Heart right ventricle (tissue), 16 donors: ENCODE data around the gene CWC27. TPM values are rescaled to one million over a fixed set of nuclear protein-coding genes. Genes with fewer than 3 reads are reported as not detected.

Experiments used
- ATAC-seq, 8 donors: fragments of 200-7000 bp; cut with Tn5 transposase; one replicate each; pipeline ENCODE4 v1.9.1; 2020; ENCODE audit warnings: mild to moderate bottlenecking in 8 of 8, moderate library complexity in 8 of 8, moderate number of reproducible peaks in 1 of 8
- DNase-seq, 2 donors: peaks; one replicate each; pipeline ENCODE4 v3.0.0-alpha.2; 2020
- H3K27ac ChIP-seq, 10 donors: fragments of 200-600 bp; sonication (generic) in 2 of 10; one replicate each; pipeline versions ENCODE4 v1.5.0 to v1.8.0; 2020 to 2022; ENCODE audit warnings: mild to moderate bottlenecking in 3 of 10
- H3K27me3 ChIP-seq, 7 donors: fragments of 200-600 bp; one replicate each; pipeline ENCODE4 v1.8.0; 2021 to 2022; ENCODE audit warnings: mild to moderate bottlenecking in 2 of 7
- H3K36me3 ChIP-seq, 9 donors: fragments of 200-600 bp; sonication (generic) in 1 of 9; one replicate each; pipeline versions ENCODE4 v1.5.0 to v1.8.0; 2020 to 2022; ENCODE audit warnings: mild to moderate bottlenecking in 2 of 9
- H3K4me1 ChIP-seq, 9 donors: fragments of 200-600 bp; sonication (generic) in 1 of 9; one replicate each; pipeline versions ENCODE4 v1.5.0 to v1.8.0; 2020 to 2022; ENCODE audit warnings: mild to moderate bottlenecking in 4 of 9
- H3K4me3 ChIP-seq, 10 donors: fragments of 200-600 bp; sonication (generic) in 2 of 10; one replicate each; pipeline versions ENCODE4 v1.5.0 to v1.8.0; 2020 to 2022; ENCODE audit warnings: mild to moderate bottlenecking in 7 of 10, moderate library complexity in 2 of 10
- H3K9me3 ChIP-seq, 11 donors: fragments of 200-600 bp in 10 of 11; sonication (generic) in 2 of 11; one replicate each; pipeline versions ENCODE4 v1.5.0 to v1.8.0; 2013 to 2022; ENCODE audit warnings: mild to moderate bottlenecking in 2 of 11, control low read depth in 1 of 11, moderate library complexity in 1 of 11
- WGBS, 2 donors: extraction: QIAGEN DNeasy Blood & Tissue Kit; methylation state at CpG; one replicate each; pipeline ENCODE4 v1.1.7; 2013; ENCODE audit warnings: inconsistent platforms in 1 of 2; 5-methylcytosine and 5-hydroxymethylcytosine counted together
- intact Hi-C, 10 donors: fragments of 100-400 bp; cut with DNase I; formaldehyde crosslinking; loops; one replicate each; pipeline versions ENCODE4 v1.11.1 to v1.14.2; 2022
- polyA plus RNA-seq, 2 donors: library from polyadenylated mRNA; stranded (reverse); fragments of 200-250 nt; gene quantifications; one replicate each; pipeline ENCODE4 v1.2.3, GENCODE V29; 2013
- total RNA-seq, 10 donors: library from RNA; stranded (reverse); fragmentation: NEBNext Ultra II Directional in 3 of 10; extraction: Animal tissue kit (Norgen Biotek cat#: 25700) in 3 of 10; gene quantifications; one replicate each; pipeline versions ENCODE4 v1.2.1 to v1.2.4, GENCODE V29; 2021 to 2023
- TF ChIP-seq, protein P1 (sequence below), 9 donors: fragments of 200-600 bp; sonication (generic) in 2 of 9; IDR thresholded peaks; one replicate each; pipeline versions ENCODE4 v1.5.0 to v1.8.0; 2021 to 2022; ENCODE audit warnings: antibody characterized with exemption in 9 of 9, mild to moderate bottlenecking in 5 of 9, moderate library complexity in 1 of 9
- donor health status: Arrhythmogenic right ventricular cardiomyopathy.
- donor health status: ischemic (EF 13 %, LVEDD 7.1; RV severe dilation, severe dysfunction).
- donor health status: healthy with polysubstance abuse.
- donor health status: DM: no; HTN: yes; CAD: no.
- donor health status: DM: no; HTN: no; CAD: no.
- donor health status: ischemic (EF 25% LVEDD 6.9; RV normal size, moderate dysfunction).
- donor health status: ischemic (EF 25% LVEDD 5.7; RV mildly dilated, moderate dysfunction).
- donor health status: healthy.
- donor health status: DM: yes; HTN: yes; CAD: no.
- donor health status: Ischemic cardiomyopathy.
- donor health status: ischemic (EF 35%, LVEDD 5.7; RV mildly dilated, moderate dysfunction).
- donor health status: nonischemic (EF 11% LVEDD 7.7; RV severe dilation, severe dysfunction).
- donor health status: DM: yes; HTN: yes; CAD: no.
- donor health status: PGD.
- donor health status: ischemic (EF 29% LVEDD 5.4; RV normal size, mild dysfunction).
- donor health status: nonischemic (EF 23%, LVEDD 6.1; RV moderate dilation, normal function).

The CWC27 gene
- total and polyA plus RNA-seq, 12 donors = 18.7 to 32.1 (median 23.5) TPM

DNA sequence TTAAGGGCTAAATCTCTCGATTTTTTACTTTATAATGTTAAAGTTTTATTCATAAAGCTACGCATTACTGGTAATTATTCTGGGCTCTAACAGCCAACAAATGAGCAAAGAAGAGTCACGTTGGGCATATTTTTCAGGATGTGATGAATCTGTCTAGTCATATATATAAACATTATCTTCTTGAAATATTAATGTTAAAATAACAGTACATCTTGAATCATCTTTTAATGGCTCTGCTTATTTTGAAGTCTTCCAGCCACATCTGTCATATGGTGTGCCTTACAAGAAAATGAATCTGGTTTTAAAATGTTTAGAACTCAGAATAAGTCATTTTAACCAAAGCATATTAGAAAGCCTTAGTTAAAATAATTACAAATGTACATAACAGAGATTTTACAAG lies 96.9 kb downstream of the CWC27 start:
- H3K4me1 ChIP-seq = no peaks in the 10 kb centered on the region

DNA sequence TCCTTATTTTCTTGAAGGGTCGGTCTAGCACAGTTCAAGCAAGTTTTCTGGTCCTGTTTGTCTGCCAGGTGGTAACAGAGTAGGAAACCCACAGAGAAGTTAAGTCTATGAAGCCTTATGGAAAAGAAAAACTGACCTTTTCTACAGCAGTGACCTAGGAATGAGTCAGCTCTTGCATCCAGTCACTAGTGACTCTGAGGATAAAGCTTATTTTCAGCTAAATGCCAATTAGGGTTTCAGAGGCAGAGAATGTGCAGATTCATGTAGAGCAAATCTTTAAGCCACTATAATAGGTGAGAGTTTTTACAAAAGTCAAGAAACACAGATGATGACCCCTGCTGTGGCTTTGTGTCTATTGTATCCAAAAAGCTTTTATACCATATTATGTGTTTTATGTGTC lies 100.7 kb downstream of the CWC27 start:
- TF ChIP-seq, protein P1, sequence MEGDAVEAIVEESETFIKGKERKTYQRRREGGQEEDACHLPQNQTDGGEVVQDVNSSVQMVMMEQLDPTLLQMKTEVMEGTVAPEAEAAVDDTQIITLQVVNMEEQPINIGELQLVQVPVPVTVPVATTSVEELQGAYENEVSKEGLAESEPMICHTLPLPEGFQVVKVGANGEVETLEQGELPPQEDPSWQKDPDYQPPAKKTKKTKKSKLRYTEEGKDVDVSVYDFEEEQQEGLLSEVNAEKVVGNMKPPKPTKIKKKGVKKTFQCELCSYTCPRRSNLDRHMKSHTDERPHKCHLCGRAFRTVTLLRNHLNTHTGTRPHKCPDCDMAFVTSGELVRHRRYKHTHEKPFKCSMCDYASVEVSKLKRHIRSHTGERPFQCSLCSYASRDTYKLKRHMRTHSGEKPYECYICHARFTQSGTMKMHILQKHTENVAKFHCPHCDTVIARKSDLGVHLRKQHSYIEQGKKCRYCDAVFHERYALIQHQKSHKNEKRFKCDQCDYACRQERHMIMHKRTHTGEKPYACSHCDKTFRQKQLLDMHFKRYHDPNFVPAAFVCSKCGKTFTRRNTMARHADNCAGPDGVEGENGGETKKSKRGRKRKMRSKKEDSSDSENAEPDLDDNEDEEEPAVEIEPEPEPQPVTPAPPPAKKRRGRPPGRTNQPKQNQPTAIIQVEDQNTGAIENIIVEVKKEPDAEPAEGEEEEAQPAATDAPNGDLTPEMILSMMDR (IDR thresholded peaks at IDR 0.05) = no peak
- Histone ChIP-seq H3K4me3 (no peak overlapping the region), H3K27me3 (no peaks in the 10 kb centered on the region), H3K4me1 (peaks cover 0 to 5% (median 0%) of the 10 kb centered on the region in 9 donors), H3K36me3 (no peaks in the 10 kb centered on the region), H3K27ac (no peak overlapping the region), H3K9me3 (no peaks in the 10 kb centered on the region)
- intact Hi-C loops = no loop called here
- DNase-seq (no peak), ATAC-seq (peak in 1 of 8 donors; percentile 71)
- 91 to 94% methylated on average over 1 of the region's 1 CpG for WGBS, 2 donors

More for the DNA sequence above, 96.9 kb downstream of the CWC27 start:
- TF ChIP-seq, protein P1 (IDR thresholded peaks at IDR 0.05) = no peak
- Histone ChIP-seq H3K36me3 (no peaks in the 10 kb centered on the region), H3K4me3 (no peak overlapping the region), H3K27ac (no peak overlapping the region), H3K27me3 (no peaks in the 10 kb centered on the region), H3K9me3 (no peaks in the 10 kb centered on the region)
- WGBS, 2 donors = 93 to 95% methylated on average over 3 of the region's 3 CpGs
- intact Hi-C loops = no loop called here
- DNase-seq (no peak), ATAC-seq (no peak)

DNA sequence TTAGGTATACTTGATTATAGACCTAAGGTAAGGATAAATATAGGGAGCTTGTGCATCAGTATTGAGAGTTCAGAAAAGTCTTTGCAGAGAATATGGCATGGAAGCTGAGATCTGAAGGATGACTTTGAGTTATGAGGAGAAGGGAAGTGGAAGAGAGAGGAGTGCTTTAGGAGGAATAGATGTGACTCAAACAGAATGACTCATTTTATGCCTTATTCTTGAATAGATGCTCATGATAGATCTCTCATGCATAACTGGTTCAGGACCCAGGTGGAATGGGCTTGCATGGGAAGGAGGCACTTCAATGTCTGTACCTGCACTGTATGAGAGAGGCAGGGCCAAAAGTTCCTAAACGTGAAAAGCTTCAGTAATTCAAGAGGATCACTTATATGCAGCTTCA lies 103.3 kb downstream of the CWC27 start:
- ATAC-seq = no peak
- TF ChIP-seq, protein P1 (IDR thresholded peaks at IDR 0.05) = no peak
- intact Hi-C loops = no loop called here
- Histone ChIP-seq H3K36me3 (no peaks in the 10 kb centered on the region), H3K4me1 (peaks cover 0 to 5% (median 0%) of the 10 kb centered on the region in 9 donors), H3K9me3 (no peaks in the 10 kb centered on the region), H3K27ac (no peak overlapping the region), H3K4me3 (no peak overlapping the region), H3K27me3 (no peaks in the 10 kb centered on the region)
- DNase-seq = no peak
- 91 to 94% methylated on average over 1 of the region's 1 CpG for WGBS, 2 donors

DNA sequence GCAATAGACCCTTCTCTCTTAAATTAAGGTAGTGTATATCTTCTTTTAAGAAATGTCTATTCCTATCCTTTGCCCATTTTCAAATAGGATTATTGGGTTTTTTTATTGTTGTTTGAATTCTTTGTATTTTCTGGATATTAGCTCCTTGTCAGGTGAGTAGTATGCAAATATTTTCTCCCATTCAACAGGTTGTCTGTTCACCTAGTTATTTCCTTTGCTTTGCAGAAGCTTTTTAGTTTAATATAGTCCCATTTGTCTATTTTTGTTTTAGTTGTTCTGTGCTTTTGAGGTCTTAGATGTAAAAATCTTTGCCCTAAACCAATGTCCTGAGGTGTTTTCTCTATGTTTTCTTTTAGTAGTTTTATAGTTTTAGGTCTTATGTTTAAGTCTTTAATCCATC lies 104.7 kb downstream of the CWC27 start:
- intact Hi-C loops = no loop called here
- no peak overlapping the region for H3K4me3 ChIP-seq
- H3K36me3 ChIP-seq = no peaks in the 10 kb centered on the region
- DNase-seq (no peak), ATAC-seq (no peak)
- H3K27ac ChIP-seq = no peak overlapping the region
- peaks cover 0 to 5% (median 0%) of the 10 kb centered on the region in 9 donors for H3K4me1 ChIP-seq
- TF ChIP-seq, protein P1 (IDR thresholded peaks at IDR 0.05) = no peak
- no peaks in the 10 kb centered on the region for H3K9me3 ChIP-seq
- no peaks in the 10 kb centered on the region for H3K27me3 ChIP-seq

DNA sequence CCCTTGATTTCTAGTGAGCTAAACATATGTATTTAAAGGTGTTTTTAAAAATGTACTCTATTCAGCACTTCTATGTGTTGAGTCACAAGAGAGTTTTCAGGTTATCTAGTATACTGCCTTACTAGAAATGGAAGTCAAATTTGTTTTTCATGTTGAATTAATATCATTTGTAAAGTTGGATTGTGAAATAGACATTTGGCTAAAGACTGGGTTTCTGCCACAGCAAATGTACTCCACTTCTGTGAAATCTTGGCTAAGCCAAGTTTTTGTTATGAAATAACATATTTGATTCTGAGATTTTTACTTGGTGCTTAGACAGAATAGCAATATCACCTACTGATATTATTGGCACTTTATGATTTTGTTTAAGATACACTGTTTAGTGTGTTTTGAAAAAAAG lies 106.0 kb downstream of the CWC27 start:
- H3K27ac ChIP-seq = no peak overlapping the region
- peaks cover 0 to 5% (median 0%) of the 10 kb centered on the region in 9 donors for H3K4me1 ChIP-seq
- DNase-seq (no peak), ATAC-seq (no peak)
- H3K27me3 ChIP-seq = no peaks in the 10 kb centered on the region
- H3K36me3 ChIP-seq = no peaks in the 10 kb centered on the region
- intact Hi-C loops = no loop called here
- H3K9me3 ChIP-seq = no peaks in the 10 kb centered on the region
- no peak overlapping the region for H3K4me3 ChIP-seq
- TF ChIP-seq, protein P1 (IDR thresholded peaks at IDR 0.05) = no peak
